Stomach (tissue), 4 donors: ENCODE data around the gene POLD2.

Experiments used
- CTCF ChIP-seq, 7 experiments: fragments of 450-650 bp in 4 of 7; fragments of 200-600 bp in 3 of 7; sonication (generic) in 3 of 7; IDR thresholded peaks; one replicate each; pipeline ENCODE4 v1.5.1; 2016 to 2019; ENCODE audit warnings: antibody characterized with exemption in 7 of 7, control low read depth in 2 of 7, mild to moderate bottlenecking in 1 of 7
- EP300 ChIP-seq: sonication (generic); formaldehyde crosslinking; IDR thresholded peaks from one replicate; pipeline ENCODE4 v1.6.1; 2017; ENCODE audit warnings: antibody characterized with exemption
- POLR2A ChIP-seq, 4 donors: fragments of 450-650 bp; IDR thresholded peaks; one replicate each; pipeline ENCODE4 v1.6.1; 2016; ENCODE audit warnings: antibody characterized with exemption in 4 of 4, control low read depth in 2 of 4, mild to moderate bottlenecking in 1 of 4, moderate library complexity in 1 of 4
- POLR2AphosphoS5 ChIP-seq, 3 donors: sonication (generic); formaldehyde crosslinking; IDR thresholded peaks; one replicate each; pipeline ENCODE4 v1.6.1; 2016; ENCODE audit warnings: antibody characterized with exemption in 3 of 3

DNA sequence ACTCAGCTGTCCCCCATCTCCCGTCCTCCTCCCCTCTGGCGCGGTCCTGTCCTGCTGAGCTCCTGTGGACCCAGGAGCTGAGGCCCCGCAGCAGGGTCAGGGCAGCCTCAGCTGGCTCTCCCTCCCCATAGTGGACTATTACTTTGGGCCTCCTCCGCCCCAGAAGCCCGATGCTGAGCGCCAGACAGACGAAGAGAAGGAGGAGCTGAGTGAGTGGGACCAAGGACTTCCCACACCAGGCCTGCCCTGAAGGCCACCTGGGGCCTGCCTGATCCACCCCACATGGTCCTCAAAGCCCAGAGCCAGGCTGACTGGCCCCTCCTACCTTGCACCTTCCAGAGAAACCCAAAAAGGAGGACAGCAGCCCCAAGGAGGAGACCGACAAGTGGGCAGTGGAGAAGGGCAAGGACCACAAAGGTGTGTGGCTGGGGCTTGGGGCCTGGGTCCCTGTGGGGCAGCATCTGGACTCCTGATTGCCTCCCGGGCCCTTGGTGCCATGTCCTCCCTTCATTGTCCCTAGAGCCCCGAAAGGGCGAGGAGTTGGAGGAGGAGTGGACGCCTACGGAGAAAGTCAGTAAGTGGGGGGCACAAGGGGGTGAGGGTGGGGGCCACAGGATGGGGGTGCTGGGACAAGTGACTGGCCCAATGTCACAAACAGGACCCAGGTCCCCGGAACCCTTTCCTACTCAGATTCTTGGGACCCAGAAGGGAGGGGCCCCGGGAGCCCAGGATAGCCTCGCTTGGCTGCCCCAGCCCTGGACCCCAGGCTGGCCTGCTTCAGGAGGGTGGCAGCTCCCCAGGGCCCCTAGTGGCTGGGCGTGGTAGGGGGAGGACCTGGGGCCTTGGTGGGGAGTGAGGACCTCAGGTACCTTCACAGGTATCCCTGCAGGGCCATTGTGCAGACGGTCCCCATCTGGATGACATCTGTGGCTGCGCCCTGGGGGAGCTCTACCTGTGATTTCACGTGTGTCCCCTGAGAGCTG is 14.3 kb downstream of the POLD2 start:
- TF ChIP-seq CTCF (IDR thresholded peaks at IDR 0.05) (no peak), EP300 (no peak), POLR2AphosphoS5 (IDR thresholded peaks at IDR 0.05) (no peak), POLR2A (IDR thresholded peaks at IDR 0.05) (no peak)
